HG02973 (cell line): ENCODE data around the gene PRDM16.

Source experiments
- ATAC-seq: cut with Tn5 transposase; IDR thresholded peaks from one replicate; pipeline ENCODE4 v1.9.1; 2021; ENCODE audit warnings: moderate library complexity; ENCODE audit not compliant: unreplicated experiment

The PRDM16 gene

DNA sequence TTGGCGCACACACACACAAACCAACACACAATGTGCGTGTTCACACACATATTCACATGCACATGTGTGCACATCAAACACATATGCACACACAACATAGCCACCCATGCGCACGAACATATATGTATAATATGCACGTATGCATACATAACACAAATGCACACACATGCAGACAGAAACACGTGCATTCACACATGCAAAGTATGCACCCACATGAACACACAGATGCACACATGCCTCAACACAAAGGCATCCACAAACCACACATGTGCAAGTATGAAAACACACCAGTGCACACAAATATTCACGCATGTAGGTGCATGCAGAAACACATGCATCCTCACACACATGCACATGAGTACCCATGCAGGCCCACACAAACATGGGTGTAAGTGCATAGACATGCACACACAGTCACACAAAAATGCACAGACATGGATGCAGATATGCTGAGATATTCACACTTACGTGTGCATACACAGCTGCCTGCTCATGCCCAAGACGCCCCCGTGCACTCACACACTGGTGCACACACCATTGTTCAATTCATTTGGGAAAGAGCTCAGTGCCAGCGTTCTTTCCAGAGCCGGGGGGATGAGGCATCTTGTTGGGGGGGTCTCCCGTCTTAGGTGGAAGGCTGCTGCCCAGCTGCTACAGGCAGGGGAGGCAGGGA, 332.7 kb downstream of the PRDM16 start:
- no peak for ATAC-seq

DNA sequence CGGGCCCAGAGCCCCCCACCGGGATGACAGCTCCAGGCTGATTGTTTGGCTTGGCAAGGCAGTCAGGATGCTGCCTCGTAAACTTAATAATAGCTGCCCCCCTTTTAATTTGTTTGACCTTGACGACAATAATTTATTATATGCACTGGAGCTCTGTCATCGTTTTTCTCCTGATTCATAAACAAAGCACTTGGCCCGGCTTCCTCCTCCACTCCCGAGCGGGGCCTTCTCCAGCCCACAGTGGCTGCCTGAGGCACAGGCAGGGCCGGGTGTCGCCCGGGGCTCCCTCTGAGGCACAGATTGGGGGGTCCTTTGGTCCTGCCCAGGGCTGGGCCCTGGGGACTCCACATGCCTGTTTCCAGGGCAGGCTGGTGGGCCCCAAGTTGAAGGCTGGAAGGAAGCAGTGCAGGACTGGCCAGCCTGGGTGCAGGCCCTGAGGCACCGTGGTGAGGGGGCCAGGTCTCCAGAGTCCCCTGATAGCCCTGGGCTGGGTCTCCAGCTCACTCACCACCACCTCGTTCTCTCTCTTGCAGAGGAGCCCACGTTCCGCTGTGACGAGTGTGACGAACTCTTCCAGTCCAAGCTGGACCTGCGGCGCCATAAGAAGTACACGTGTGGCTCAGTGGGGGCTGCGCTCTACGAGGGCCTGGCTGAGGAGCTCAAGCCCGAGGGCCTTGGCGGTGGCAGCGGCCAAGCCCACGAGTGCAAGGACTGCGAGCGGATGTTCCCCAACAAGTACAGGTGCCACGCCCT, 333.4 kb downstream of the PRDM16 start:
- ATAC-seq = no peak

DNA sequence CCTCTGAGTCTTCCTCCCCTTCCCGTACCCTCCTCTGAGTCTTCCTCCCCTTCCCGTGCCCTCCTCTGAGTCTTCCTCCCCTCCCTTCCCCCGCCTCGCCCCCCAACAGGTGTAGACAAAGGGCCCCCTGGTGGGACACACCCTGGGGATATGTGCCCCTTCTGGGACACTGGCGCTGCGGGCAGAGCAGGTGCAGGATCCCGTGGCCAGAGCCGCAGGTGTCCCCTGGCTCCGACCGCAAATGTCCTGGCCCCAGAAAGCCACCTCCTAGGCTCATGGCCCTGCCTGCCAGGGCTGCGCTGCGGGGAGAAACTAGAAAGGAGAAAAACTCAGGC, 334.0 kb downstream of the PRDM16 start:
- no peak for ATAC-seq

DNA sequence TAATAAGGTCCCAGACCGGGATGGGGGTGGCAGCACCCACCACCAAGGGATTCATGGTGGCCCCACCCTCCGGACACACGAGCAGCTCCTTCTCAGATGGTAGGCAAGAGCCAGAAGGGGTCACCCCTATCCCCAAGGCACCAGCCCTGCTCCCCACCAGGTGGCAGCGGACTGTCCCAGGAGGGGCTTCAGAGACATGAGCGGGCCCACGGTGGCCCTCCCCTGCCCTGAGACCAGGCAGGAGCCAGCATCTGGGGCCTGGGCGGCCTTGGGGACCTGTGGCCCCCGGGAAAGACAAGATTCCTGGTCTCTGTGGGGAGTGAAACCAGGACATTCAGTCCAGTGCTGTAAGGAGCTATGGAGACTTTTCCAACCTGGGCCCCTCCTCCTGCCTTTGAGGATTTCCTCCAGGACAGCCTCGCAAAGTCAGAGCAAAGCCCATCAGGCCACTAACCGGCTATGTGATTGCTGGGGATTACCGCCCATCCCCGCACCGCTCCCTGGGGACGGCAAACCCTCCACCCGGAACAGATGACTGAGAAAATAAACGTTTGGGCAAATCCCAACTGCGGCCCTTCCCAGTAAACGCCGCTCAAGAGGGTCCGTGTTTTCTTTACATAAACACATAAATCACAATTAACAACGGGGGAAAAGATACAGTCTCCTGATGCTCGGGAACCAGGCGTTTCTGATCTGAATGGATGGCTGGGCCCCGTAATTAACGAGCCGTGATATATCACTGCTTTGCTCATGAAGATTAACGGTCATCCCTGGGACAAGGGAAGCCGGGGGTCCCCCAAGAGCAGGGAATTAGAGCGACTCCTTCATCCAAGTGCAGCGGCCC, 334.6 kb downstream of the PRDM16 start:
- ATAC-seq = no peak

DNA sequence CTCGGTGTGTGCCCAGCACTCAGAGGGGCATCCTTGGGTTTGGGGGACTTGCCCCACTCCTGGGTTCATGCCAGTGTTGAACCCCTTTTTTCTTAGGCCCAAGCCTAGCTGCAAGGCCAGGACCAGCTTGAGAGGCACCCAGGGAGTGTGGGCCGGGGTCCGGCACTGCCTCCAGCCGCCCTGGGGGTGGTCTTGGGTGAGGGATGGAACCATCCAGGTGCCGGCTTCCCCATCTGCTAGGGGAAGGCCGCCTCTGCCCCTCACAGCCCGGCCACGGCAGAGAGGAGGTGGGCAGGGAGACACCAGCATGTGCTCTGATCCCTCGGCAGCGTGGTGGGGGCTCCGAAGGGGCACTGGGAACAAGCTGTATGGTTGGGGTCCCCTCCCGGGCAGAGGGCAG, 335.3 kb downstream of the PRDM16 start:
- ATAC-seq = no peak

DNA sequence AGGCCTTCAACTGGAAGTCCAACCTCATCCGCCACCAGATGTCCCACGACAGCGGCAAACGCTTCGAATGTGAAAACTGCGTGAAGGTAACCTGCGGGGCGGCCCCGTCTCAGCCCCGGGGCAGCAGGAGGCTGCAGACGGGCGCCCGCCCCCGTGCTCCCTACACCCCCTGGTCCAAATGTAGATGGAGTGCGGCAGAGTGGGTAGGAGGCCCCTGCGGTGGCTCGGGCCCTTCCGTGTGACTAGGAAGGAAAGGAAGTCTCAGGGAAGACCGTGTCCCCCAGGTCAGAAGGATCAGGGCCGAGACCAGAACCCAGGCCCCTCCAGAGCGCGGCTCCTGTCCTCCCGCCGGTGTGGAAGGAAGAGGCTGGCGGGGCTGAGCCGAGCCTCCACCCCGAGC, 335.8 kb downstream of the PRDM16 start:
- no peak for ATAC-seq

DNA sequence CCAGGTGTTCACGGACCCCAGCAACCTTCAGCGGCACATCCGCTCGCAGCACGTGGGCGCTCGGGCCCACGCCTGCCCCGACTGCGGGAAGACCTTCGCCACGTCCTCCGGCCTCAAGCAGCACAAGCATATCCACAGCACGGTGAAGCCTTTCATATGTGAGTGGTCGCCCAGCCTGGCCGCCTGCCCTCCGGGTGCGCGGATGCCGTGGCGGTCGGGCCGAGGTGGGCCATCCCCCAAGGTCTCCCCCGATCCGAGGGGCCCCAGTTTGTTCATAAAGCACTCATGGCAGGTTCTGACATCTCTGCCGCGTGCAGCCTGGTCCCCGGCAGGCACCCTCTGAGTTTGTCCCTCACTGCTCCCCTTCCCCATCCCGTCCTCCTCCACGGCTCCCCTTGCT, 336.5 kb downstream of the PRDM16 start:
- no peak for ATAC-seq

DNA sequence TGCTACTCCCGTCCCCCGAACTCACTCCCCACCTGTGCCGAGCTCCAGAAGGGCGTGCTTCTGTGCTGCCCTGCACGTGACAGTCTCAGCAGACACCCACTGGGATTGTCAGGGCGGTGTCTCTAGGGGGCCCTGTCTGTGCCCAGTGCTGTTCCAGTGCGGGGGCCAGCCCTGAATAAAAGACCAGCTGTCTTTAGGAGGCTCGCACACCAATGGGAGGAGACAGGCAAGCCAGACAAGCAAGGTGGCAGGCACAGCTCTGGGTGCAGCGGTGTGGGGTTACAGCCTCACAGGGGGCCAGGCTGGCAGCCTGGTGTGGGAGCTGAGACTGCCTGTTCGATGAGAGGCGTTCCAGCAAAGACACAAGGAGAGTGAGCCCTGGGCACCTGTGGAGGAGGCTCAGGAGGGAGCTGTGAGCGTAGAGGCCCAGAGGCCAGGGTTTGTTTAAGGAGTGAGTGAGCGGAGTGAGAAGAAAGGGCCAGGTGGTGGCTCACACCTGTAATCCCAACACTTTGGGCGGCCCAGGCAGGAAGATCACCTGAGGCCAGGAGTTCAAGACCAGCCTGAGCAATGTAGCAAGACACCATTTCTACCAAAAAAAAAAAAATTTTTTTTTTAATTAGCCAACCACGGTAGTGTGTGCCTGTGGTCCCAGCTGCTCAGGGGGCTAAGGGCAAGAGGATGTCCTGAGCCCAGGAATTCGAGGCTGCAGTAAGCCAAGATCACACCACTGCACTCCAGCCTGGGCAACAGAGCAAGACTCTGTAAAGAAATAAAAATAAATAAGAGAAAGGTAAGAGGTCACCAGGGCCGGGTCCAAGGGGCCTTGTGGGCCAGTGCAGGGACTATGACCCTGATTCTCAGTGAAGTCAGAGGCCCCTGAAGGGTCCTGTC, 337.2 kb downstream of the PRDM16 start:
- ATAC-seq = no peak

DNA sequence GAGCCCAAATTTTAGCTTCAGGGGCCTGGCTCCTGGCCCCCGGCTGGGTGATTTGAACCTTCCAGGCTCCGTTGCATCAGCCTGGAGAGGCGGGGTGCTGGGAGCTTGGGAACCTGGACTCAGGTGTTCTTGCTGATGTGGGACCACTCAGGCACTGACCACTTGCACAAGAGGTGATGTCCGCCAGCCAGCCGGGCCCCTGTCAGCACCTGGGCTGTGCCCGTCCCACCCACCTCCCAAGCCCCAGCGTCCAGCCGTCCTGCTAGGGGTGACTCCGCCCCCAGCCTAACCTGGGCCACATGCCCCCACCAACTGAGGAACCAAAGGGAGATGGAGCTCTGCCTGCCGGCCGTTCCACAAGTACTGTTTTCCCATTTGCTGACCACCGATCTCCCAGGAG, 338.0 kb downstream of the PRDM16 start:
- no peak for ATAC-seq

DNA sequence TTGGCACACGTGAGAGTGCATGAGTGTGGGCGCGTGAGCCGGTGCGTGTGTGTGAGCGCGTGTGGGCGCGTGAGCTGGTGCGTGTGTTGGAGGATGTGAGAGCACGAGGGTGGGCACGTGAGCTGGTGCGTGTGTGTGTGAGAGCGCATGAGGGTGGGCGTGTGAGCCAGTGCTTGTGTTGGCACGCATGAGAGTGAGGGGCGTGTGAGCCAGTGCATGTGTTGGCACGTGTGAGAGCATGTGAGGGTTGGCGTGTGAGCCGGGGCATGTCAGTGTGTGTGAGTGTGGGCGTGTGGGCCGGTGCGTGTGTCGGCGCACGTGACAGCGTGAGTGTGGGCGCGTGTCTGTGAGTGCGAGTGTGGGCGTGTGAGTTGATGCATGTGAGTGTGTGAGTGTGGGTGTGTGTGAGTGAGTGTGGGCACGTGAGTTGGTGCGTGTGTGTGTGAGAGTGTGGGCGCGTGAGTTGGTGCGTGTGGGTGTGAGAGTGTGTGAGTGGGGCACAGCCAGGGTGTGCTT, 339.8 kb downstream of the PRDM16 start:
- no peak for ATAC-seq

DNA sequence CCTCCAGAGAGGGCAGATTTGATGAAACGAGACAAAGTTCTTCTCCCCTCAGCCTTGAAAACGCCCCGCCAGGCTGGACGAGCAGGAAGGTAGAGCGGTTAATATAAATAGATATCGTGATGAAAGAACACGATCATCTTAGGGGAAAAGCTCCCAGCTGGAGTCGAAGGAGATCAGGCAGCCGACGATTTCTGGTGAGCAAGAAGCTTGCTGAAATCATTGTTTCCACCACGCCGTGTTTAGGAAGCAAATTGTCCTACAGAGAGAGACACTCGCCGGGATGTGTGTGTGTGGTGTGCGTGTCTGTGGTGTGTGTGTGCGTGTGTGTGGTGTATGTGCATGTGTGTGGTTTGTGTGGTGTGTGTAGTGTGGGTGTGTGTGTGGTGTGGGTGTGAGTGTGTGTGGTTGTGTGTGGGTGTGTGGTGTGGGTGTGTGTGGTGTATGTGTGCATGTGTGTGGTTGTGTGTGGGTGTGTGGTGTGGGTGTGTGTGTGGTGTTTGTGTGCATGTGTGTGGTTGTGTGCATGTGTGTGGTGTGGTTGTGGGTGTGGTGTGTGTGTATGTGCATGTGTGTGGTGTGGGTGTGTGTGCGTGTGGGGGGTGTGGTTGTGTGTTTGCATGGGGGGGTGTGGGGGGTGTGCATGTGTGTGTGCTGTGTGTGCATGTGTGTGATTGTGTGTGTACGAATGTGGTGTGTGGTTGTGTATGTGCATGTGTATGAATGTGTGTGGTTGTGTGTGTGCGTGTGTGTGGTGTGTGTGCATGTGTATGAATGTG, 340.6 kb downstream of the PRDM16 start:
- no peak for ATAC-seq

DNA sequence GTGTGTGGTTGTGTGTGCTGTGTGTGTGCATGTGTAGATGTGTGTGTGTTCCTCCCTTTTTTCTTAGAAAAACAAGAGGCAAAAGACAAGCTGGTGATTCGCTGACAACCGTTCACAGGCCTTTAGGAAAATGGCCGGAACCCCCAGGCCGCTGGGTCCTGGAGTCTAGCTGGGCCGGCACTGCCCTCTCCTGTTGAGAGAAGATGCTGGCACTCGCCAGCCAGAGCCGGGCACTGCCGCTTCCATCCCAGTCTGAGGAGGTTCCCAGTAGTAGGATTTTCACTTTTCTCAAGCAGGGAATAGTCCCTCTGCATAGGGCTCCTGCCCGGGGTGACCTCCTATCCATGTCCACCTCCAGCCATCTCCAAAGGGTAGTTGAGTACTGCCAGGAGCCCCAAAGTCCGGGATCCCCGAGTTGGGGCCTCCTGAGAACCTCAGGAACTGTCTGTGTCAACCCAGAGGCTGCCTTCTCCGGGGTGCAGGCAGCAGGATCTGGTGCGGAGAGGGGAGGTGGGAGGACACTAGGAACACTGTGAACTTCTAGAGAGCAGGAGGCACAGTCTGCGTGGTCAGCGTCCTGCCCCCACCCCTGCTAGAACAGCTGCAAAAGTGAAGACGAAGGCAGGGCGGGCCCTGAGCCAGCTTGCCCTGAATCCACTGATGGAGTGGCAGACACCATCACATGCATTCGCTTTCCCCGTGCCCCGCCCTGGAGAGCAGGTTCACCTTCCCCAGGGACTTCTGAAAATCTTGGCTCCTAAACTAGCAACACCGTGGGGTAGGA, 341.3 kb downstream of the PRDM16 start:
- no peak for ATAC-seq

DNA sequence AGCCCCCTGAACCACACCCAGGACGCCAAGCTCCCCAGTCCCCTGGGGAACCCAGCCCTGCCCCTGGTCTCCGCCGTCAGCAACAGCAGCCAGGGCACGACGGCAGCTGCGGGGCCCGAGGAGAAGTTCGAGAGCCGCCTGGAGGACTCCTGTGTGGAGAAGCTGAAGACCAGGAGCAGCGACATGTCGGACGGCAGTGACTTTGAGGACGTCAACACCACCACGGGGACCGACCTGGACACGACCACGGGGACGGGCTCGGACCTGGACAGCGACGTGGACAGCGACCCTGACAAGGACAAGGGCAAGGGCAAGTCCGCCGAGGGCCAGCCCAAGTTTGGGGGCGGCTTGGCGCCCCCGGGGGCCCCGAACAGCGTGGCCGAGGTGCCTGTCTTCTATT, 342.8 kb downstream of the PRDM16 start:
- ATAC-seq = no peak

DNA sequence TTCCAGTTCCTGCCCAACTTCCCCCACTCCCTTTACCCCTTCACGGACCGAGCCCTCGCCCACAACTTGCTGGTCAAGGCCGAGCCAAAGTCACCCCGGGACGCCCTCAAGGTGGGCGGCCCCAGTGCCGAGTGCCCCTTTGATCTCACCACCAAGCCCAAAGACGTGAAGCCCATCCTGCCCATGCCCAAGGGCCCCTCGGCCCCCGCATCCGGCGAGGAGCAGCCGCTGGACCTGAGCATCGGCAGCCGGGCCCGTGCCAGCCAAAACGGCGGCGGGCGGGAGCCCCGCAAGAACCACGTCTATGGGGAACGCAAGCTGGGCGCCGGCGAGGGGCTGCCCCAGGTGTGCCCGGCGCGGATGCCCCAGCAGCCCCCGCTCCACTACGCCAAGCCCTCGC, 343.4 kb downstream of the PRDM16 start:
- ATAC-seq = no peak

DNA sequence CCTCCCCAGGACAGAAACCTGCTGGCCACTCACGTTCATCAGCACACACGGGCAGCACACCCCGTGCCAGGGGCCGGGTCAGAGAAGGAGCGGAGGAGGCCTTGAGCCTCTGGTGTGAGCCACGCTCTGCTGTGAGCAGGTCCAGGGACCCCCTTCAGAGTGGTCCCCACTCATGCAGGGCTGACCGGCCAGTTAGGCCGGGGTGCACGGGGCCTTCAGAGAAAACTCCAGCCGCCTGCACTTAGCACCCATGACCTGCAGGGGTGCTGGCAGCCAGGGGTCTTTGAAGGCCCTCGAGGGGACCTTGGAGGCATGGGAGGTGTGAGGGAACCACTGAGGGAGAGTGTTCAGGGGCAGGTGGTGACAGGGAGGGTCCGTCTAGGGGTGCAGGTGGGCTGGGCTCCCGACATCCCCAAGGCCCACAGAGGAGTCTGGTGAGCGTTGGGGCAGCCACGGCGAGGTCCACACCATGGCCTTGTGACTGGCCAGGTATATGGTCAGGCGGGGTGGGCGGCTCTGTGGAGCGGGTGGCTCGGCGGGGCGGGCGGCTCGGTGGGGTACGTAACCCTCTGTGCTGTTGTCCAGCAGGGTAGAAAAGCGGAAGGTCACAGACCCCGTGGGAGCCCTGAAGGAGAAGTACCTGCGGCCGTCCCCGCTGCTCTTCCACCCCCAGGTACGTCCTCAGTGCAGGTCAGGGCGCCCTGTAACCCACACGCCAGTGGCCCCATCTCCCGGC, 345.1 kb downstream of the PRDM16 start:
- no peak for ATAC-seq

DNA sequence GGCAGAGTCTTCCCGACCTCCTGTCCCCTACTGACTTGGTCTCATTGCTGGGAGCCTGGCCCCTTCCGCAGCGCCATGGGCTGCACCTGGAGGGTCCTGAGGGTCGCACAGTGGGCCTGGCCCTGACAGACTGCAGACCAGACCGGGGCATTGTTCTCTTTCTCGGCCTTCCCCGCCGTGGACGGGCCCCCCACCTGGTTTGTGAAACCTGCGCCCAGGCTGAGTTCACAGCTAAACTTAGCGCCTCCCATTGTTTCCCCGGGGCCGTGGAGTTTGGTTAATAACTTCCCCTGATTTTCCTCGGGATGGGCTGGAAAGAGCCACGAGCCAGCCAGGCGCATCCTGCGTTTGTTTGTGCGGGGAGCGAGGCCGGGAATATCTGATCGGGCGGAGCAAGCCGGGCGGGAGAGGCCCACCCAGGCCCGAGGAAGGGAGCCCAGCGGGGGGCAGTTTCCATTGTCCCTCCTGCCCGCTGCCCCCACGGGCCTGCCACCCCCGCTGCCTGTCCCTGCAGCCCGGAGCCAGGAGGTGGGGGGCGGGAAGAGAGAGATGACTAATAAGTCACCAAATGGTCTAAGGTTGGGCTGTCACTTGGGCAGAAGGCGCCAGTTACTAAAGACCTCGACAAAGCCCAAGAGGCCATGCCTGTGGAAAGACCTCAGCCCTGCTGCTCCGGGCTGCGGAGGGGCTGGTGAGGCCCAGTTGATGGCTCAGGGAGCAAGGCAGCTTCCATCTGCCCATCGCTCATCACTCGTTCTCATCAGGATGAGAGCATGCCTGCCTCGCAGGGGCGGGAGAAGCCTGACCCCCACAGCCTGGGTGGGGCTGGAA, 346.5 kb downstream of the PRDM16 start:
- no peak for ATAC-seq

DNA sequence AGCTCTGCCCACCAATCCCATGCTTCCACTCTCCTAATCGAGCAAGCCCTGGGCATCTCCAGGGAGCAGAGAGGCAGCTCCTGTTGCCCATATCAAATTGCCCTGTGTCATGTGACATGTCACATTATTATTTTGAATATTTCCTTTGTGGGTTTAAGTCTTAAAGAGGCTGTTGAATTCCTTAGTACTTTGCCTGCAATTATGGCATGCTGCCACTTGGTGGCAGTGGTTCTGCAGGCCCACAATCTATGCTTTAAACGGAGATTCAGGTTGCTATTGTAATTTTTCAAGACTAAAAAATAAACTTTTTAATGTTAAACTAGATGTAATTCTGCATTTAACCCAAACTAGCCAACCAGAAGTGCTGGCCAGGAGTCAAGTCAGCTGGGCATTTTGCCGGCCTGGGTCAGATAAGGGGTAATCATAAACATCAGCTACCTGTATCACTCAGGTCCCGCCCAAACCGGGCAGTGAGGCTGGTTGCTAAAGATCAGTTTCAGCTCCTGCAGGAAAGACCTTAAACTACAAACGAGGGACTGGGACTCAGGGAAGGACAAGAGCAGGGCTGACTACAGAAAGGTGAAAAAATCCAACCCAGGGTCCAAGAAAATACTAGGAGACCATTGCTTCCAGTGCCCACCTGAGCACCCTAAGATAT, 348.2 kb downstream of the PRDM16 start:
- no peak for ATAC-seq
